Left hindlimb (tissue), 1 donor: ENCODE results near the gene CDK14.

Source experiments
- DNase-seq: peaks from one replicate; pipeline ENCODE4 v3.0.0-alpha.2; 2018

CDK14 gene

GRCh38 chr7:91069146-91069545, 473.0 kb downstream of the CDK14 start:
- no peak for DNase-seq

- no peak for DNase-seq
These were observed 483.4 kb downstream of the CDK14 start for GRCh38 chr7:91079487-91079886.

GRCh38 chr7:91080351-91080750, 484.2 kb downstream of the CDK14 start:
- DNase-seq: no peak

- DNase-seq: no peak
These were observed 485.9 kb downstream of the CDK14 start for GRCh38 chr7:91082038-91082437.

GRCh38 chr7:91082852-91083495, 486.9 kb downstream of the CDK14 start:
- no peak for DNase-seq

GRCh38 chr7:91083855-91084644, 487.9 kb downstream of the CDK14 start:
- peak; percentile 40 for DNase-seq

GRCh38 chr7:91085175-91085574, 489.1 kb downstream of the CDK14 start:
- DNase-seq: no peak

- DNase-seq: no peak
These were observed 490.1 kb downstream of the CDK14 start for GRCh38 chr7:91086200-91086599.

- no peak for DNase-seq
These were observed 492.0 kb downstream of the CDK14 start for GRCh38 chr7:91088156-91088555.

- DNase-seq: no peak
These were observed 492.6 kb downstream of the CDK14 start for GRCh38 chr7:91088691-91089090.

- DNase-seq: no peak
These were observed 493.4 kb downstream of the CDK14 start for GRCh38 chr7:91089382-91089963.

GRCh38 chr7:91090684-91091083, 494.6 kb downstream of the CDK14 start:
- no peak for DNase-seq

GRCh38 chr7:91091631-91092030, 495.5 kb downstream of the CDK14 start:
- no peak for DNase-seq

GRCh38 chr7:91093181-91093580, 497.1 kb downstream of the CDK14 start:
- DNase-seq: no peak

GRCh38 chr7:91098566-91098965, 502.4 kb downstream of the CDK14 start:
- DNase-seq: no peak

- no peak for DNase-seq
These were observed 507.2 kb downstream of the CDK14 start for GRCh38 chr7:91103363-91103762.

- no peak for DNase-seq
These were observed 511.3 kb downstream of the CDK14 start for GRCh38 chr7:91107460-91107859.

- DNase-seq: no peak
These were observed 513.1 kb downstream of the CDK14 start for GRCh38 chr7:91109200-91109599.

GRCh38 chr7:91112902-91113341, 516.8 kb downstream of the CDK14 start:
- no peak for DNase-seq

GRCh38 chr7:91114232-91114631, 518.1 kb downstream of the CDK14 start:
- no peak for DNase-seq

GRCh38 chr7:91126762-91127161, 530.6 kb downstream of the CDK14 start:
- DNase-seq: no peak

- no peak for DNase-seq
These were observed 531.2 kb downstream of the CDK14 start for GRCh38 chr7:91127325-91127724.

- no peak for DNase-seq
These were observed 531.8 kb downstream of the CDK14 start for GRCh38 chr7:91127959-91128358.

- DNase-seq: no peak
These were observed 532.7 kb downstream of the CDK14 start for GRCh38 chr7:91128683-91129348.
